HG03457 (cell line): ENCODE data around the gene CORO7.
"Not testable (repeated sequence)": the region's sequence is repeated elsewhere in the genome, so short reads cannot be mapped to it uniquely, and the experiment has no call there.

Experiments used
- ATAC-seq: cut with Tn5 transposase; IDR thresholded peaks from one replicate; pipeline ENCODE4 v1.9.1; 2021; ENCODE audit warnings: moderate number of reproducible peaks; ENCODE audit not compliant: unreplicated experiment

Gene CORO7

GRCh38 chr16:4403133-4403949 lies 13.1 kb downstream of the CORO7 start:
- ATAC-seq = no peak

GRCh38 chr16:4402439-4403132 lies 13.8 kb downstream of the CORO7 start:
- no peak for ATAC-seq

GRCh38 chr16:4401510-4401909 lies 14.9 kb downstream of the CORO7 start:
- no peak for ATAC-seq

- ATAC-seq = no peak
These were observed 15.3 kb downstream of the CORO7 start for GRCh38 chr16:4401094-4401501.

GRCh38 chr16:4399001-4399730 lies 17.2 kb downstream of the CORO7 start:
- no peak for ATAC-seq

GRCh38 chr16:4395055-4395726 lies 21.2 kb downstream of the CORO7 start:
- ATAC-seq = no peak

GRCh38 chr16:4393850-4394249 lies 22.5 kb downstream of the CORO7 start:
- ATAC-seq = not testable (repeated sequence)

- ATAC-seq = no peak
These were observed 23.2 kb downstream of the CORO7 start for GRCh38 chr16:4393240-4393600.

- ATAC-seq = no peak
These were observed 23.8 kb downstream of the CORO7 start for GRCh38 chr16:4392382-4393239.

GRCh38 chr16:4391631-4392381 lies 24.6 kb downstream of the CORO7 start:
- no peak for ATAC-seq

- no peak for ATAC-seq
These were observed 25.8 kb downstream of the CORO7 start for GRCh38 chr16:4390266-4391260.

- no peak for ATAC-seq
These were observed 27.1 kb downstream of the CORO7 start for GRCh38 chr16:4389051-4389955.

- ATAC-seq = no peak
These were observed 27.9 kb downstream of the CORO7 start for GRCh38 chr16:4388271-4389021.

GRCh38 chr16:4387781-4388180 lies 28.6 kb downstream of the CORO7 start:
- no peak for ATAC-seq

- ATAC-seq = no peak
These were observed 29.3 kb downstream of the CORO7 start for GRCh38 chr16:4386951-4387565.

- no peak for ATAC-seq
These were observed 30.0 kb downstream of the CORO7 start for GRCh38 chr16:4386451-4386805.
